Neuronal stem cell (in vitro differentiated cells): ENCODE data around the gene KRTAP2-2. TPM values are rescaled to one million over a fixed set of nuclear protein-coding genes. Genes with fewer than 3 reads are reported as not detected.

ENCODE experiments used
- DNase-seq: peaks from one replicate; pipeline ENCODE4 v3.0.0-alpha.2; 2013; ENCODE audit warnings: low spot score
- H2AFZ ChIP-seq: one replicate; pipeline ENCODE4 v1.6.1; 2013; ENCODE audit warnings: mild to moderate bottlenecking, low read length, inconsistent platforms
- H2AK5ac ChIP-seq: 2 replicates; pipeline ENCODE4 v1.6.1; 2013; ENCODE audit warnings: low read depth, mild to moderate bottlenecking, inconsistent platforms, low read length, moderate library complexity, mixed read lengths
- H2BK120ac ChIP-seq: 2 replicates; pipeline ENCODE4 v1.6.1; 2013; ENCODE audit warnings: low read depth, mild to moderate bottlenecking, inconsistent platforms, low read length, moderate library complexity, mixed read lengths
- H2BK12ac ChIP-seq: one replicate; pipeline ENCODE4 v1.6.1; 2013; ENCODE audit warnings: low read length, inconsistent platforms
- H2BK15ac ChIP-seq: 2 replicates; pipeline ENCODE4 v1.6.1; 2013; ENCODE audit warnings: mild to moderate bottlenecking, low read length, inconsistent platforms, mixed read lengths
- H2BK5ac ChIP-seq: one replicate; pipeline ENCODE4 v1.6.1; 2013; ENCODE audit warnings: inconsistent platforms, mild to moderate bottlenecking, low read length, moderate library complexity
- H3K14ac ChIP-seq: one replicate; pipeline ENCODE4 v1.6.1; 2013; ENCODE audit warnings: low read length, inconsistent platforms
- H3K18ac ChIP-seq: 2 replicates; pipeline ENCODE4 v1.6.1; 2013; ENCODE audit warnings: low read length, inconsistent platforms
- H3K23ac ChIP-seq: 2 replicates; pipeline ENCODE4 v1.6.1; 2013; ENCODE audit warnings: low read depth, mild to moderate bottlenecking, mixed read lengths, low read length, inconsistent platforms; ENCODE audit not compliant: poor library complexity
- H3K27ac ChIP-seq: replicated peaks from 3 replicates; pipeline ENCODE4 v1.5.1; 2013; ENCODE audit warnings: low read length, inconsistent platforms
- H3K27me3 ChIP-seq, 3 experiments: 2 replicates each; pipeline ENCODE4 v1.6.1; 2013; ENCODE audit warnings: low read length in 3 of 3, mild to moderate bottlenecking in 2 of 3, inconsistent platforms in 1 of 3, low read depth in 1 of 3, mixed read lengths in 1 of 3, moderate library complexity in 1 of 3; ENCODE audit not compliant: control insufficient read depth in 3 of 3, insufficient read depth in 3 of 3
- H3K36me3 ChIP-seq, 2 donors: replicated peaks in 1 of 2; 2 replicates each; pipeline ENCODE4 v1.6.1; 2013; ENCODE audit warnings: low read length in 2 of 2; ENCODE audit not compliant: control insufficient read depth in 2 of 2, insufficient read depth in 2 of 2
- H3K4ac ChIP-seq: 2 replicates; pipeline ENCODE4 v1.6.1; 2013; ENCODE audit warnings: inconsistent platforms, mild to moderate bottlenecking, low read length, moderate library complexity
- H3K4me1 ChIP-seq, 2 donors: 1 replicate in 1 of 2; 2 replicates in 1 of 2; pipeline ENCODE4 v1.6.1; 2013; ENCODE audit warnings: low read length in 2 of 2, low read depth in 1 of 2; ENCODE audit not compliant: control insufficient read depth in 2 of 2, insufficient read depth in 1 of 2
- H3K4me2 ChIP-seq: one replicate; pipeline ENCODE4 v1.6.1; 2013; ENCODE audit warnings: mild to moderate bottlenecking, low read length, inconsistent platforms; ENCODE audit not compliant: insufficient read depth, poor library complexity, severe bottlenecking
- H3K4me3 ChIP-seq, 2 donors: 2 replicates each; pipeline ENCODE4 v1.5.1; 2013; ENCODE audit warnings: low read length in 2 of 2, mild to moderate bottlenecking in 2 of 2, inconsistent platforms in 1 of 2, moderate library complexity in 1 of 2
- H3K79me1 ChIP-seq: one replicate; pipeline ENCODE4 v1.6.1; 2013; ENCODE audit warnings: low read depth, mild to moderate bottlenecking, inconsistent platforms, low read length, moderate library complexity
- H3K9ac ChIP-seq: one replicate; pipeline ENCODE4 v1.6.1; 2013; ENCODE audit warnings: mild to moderate bottlenecking, low read depth, low read length, inconsistent platforms; ENCODE audit not compliant: poor library complexity
- H3K9me3 ChIP-seq, 2 donors: replicated peaks in 1 of 2; 2 replicates each; pipeline versions ENCODE3 to v1.6.1; 2013; ENCODE audit warnings: low read length in 2 of 2, mild to moderate bottlenecking in 2 of 2, inconsistent platforms in 1 of 2, low read depth in 1 of 2, mixed read lengths in 1 of 2, moderate library complexity in 1 of 2; ENCODE audit not compliant: control insufficient read depth in 2 of 2, insufficient read depth in 1 of 2
- H4K8ac ChIP-seq: one replicate; pipeline ENCODE4 v1.6.1; 2013; ENCODE audit warnings: low read depth, mild to moderate bottlenecking, inconsistent platforms, low read length, moderate library complexity
- H4K91ac ChIP-seq: one replicate; pipeline ENCODE4 v1.6.1; 2013; ENCODE audit warnings: low read length, low read depth, mild to moderate bottlenecking, inconsistent platforms; ENCODE audit not compliant: poor library complexity
- WGBS, 2 donors: extraction: QIAGEN DNeasy Blood & Tissue Kit; methylation state at CpG; one replicate each; pipeline ENCODE4 v1.1.7; 2013; ENCODE audit warnings: missing lambda C conversion rate in 2 of 2, mixed read lengths in 1 of 2; ENCODE audit not compliant: insufficient read length in 2 of 2, insufficient replicate concordance in 1 of 2; ENCODE audit errors: extremely low coverage in 2 of 2; 5-methylcytosine and 5-hydroxymethylcytosine counted together
- small RNA-seq: library from polyadenylated mRNA; stranded (forward); fragments of <200 nt; extraction: miRNeasy Mini kit (QIAGEN cat#:217004); gene quantifications from one replicate; pipeline ENCODE3, GENCODE V24; 2013; ENCODE audit not compliant: insufficient read depth

The KRTAP2-2 gene

DNA sequence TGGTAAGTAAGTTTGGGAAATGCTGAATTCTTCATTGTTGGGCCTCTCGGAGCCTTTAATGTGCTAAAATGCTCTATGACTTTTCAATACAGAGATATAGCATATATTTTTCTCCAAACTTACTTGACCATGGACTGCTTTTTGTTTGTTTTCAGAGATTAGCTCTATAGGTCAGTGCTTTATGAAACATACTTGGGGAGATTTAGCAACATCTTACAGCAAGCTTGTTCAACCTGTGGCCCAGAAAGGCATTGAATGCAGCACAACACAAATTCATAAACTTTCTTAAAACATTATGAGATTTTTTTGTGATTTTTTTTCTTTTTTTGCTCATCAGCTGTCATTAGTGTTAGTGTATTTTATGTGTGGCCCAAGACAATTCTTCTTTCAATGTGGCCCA is 45.1 kb downstream of the KRTAP2-2 start:
- WGBS, 2 donors, result no CpG with 5 or more reads among the region's 1 CpG

DNA sequence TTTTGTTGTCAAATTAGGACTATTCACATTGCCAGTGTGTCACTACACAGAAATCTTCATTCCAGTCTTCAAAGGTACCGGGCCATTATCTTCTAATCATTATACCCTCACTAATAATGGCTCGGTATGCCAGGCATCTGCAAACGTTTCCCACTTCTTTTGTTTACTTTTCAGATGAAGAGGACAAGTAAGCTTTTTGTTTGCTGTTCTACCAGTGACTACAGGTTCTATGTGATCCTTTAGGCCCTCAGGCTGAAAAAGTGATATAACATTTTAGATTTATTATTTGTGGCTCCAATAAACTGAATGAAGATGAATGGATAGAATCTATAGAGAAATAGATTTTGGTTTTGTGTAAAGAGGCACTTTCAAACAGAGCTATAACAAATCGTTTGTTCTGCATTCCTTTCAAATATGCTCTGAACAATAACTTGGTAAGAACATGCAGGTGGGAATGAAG is 45.7 kb downstream of the KRTAP2-2 start:
- H2AK5ac ChIP-seq, result no peak overlapping the region
- no peaks in the 10 kb centered on the region for H3K27me3 ChIP-seq
- H4K91ac ChIP-seq, result no peak overlapping the region
- no peak overlapping the region for H3K9ac ChIP-seq
- peaks cover 0 to 3% of the 10 kb centered on the region in 2 donors for H3K9me3 ChIP-seq
- no peak overlapping the region for H3K18ac ChIP-seq
- H3K4me2 ChIP-seq, result no peak overlapping the region
- DNase-seq, result peak; percentile 43
- H3K4ac ChIP-seq, result no peak overlapping the region
- no peak overlapping the region for H3K27ac ChIP-seq
- no peak overlapping the region for H2BK12ac ChIP-seq
- H2BK120ac ChIP-seq, result no peak overlapping the region
- H4K8ac ChIP-seq, result no peak overlapping the region
- H3K4me3 ChIP-seq, result no peak overlapping the region
- H3K4me1 ChIP-seq, result peaks cover 0 to 5% of the 10 kb centered on the region in 2 donors
- no peak overlapping the region for H2BK15ac ChIP-seq
- no peak overlapping the region for H2AFZ ChIP-seq
- no peak overlapping the region for H3K23ac ChIP-seq
- no peaks in the 10 kb centered on the region for H3K79me1 ChIP-seq
- no CpG with 5 or more reads among the region's 4 CpGs for WGBS, 2 donors
- H3K14ac ChIP-seq, result no peak overlapping the region
- no peak overlapping the region for H2BK5ac ChIP-seq
- no peaks in the 10 kb centered on the region for H3K36me3 ChIP-seq

More for the DNA sequence above, 45.1 kb downstream of the KRTAP2-2 start:
- no peak overlapping the region for H4K8ac ChIP-seq
- H3K9me3 ChIP-seq, result peaks cover 0 to 3% of the 10 kb centered on the region in 2 donors
- no peak overlapping the region for H2BK15ac ChIP-seq
- H2AK5ac ChIP-seq, result no peak overlapping the region
- no peak overlapping the region for H3K14ac ChIP-seq
- H3K9ac ChIP-seq, result no peak overlapping the region
- H3K79me1 ChIP-seq, result no peaks in the 10 kb centered on the region
- no peaks in the 10 kb centered on the region for H3K36me3 ChIP-seq
- no peak overlapping the region for H3K4me3 ChIP-seq
- H3K27ac ChIP-seq, result no peak overlapping the region
- H2BK12ac ChIP-seq, result no peak overlapping the region
- H3K4me1 ChIP-seq, result peaks cover 0 to 5% of the 10 kb centered on the region in 2 donors
- H3K23ac ChIP-seq, result no peak overlapping the region
- no peak for DNase-seq
- no peak overlapping the region for H3K4me2 ChIP-seq
- no peak overlapping the region for H3K18ac ChIP-seq
- H2AFZ ChIP-seq, result no peak overlapping the region
- H2BK120ac ChIP-seq, result no peak overlapping the region
- H3K4ac ChIP-seq, result no peak overlapping the region
- H3K27me3 ChIP-seq, result no peaks in the 10 kb centered on the region
- no peak overlapping the region for H2BK5ac ChIP-seq
- H4K91ac ChIP-seq, result no peak overlapping the region

- H3K18ac ChIP-seq, result peak within 1 kb of the TSS; percentile 87
- no peak within 1 kb of the TSS for H3K27ac ChIP-seq
- no peak within 1 kb of the TSS for H2BK15ac ChIP-seq
- H3K23ac ChIP-seq, result peak within 1 kb of the TSS; percentile 52
- peaks cover 0 to 5% of the 10 kb centered on the region in 2 donors for H3K4me1 ChIP-seq
- no peaks in the 10 kb centered on the region for H3K36me3 ChIP-seq
- H2BK120ac ChIP-seq, result no peak within 1 kb of the TSS
- no peak within 1 kb of the TSS for H2AFZ ChIP-seq
- peaks cover 0 to 3% of the 10 kb centered on the region in 2 donors for H3K9me3 ChIP-seq
- H2AK5ac ChIP-seq, result no peak within 1 kb of the TSS
- no peak for DNase-seq
- no peak within 1 kb of the TSS for H3K14ac ChIP-seq
- H4K8ac ChIP-seq, result no peak within 1 kb of the TSS
- H3K4ac ChIP-seq, result no peak within 1 kb of the TSS
- H3K79me1 ChIP-seq, result no peaks in the 10 kb centered on the region
- peak within 1 kb of the TSS in 1 of 2 donors; percentile 68 for H3K4me3 ChIP-seq
- no peak within 1 kb of the TSS for H3K4me2 ChIP-seq
- peak within 1 kb of the TSS; percentile 94 for H2BK12ac ChIP-seq
- no peak within 1 kb of the TSS for H3K9ac ChIP-seq
- WGBS, 2 donors, result no CpG with 5 or more reads among the region's 8 CpGs
- no peak within 1 kb of the TSS for H2BK5ac ChIP-seq
- H3K27me3 ChIP-seq, result no peaks in the 10 kb centered on the region
- H4K91ac ChIP-seq, result no peak within 1 kb of the TSS
Observed at GRCh38 chr17:41008811-41009210, 46.2 kb downstream of the KRTAP2-2 start, which contains the start of gene KRTAP3-1. TSS of gene KRTAP3-1 (minus strand) at chr17:41009128. CDS start at chr17:41009074, 54 bp downstream.

Small RNAs within 50 kb of the gene (small RNA-seq; reads per million reads assigned to genes)
- not detected for gene KRTAP3-4P
